HL-60 (cell line): ENCODE results near the gene DYRK1A.

Experiments used
- CTCF ChIP-seq: IDR thresholded peaks from one replicate; pipeline ENCODE4 v1.5.1; 2011; ENCODE audit warnings: low read length, control low read depth, inconsistent platforms; ENCODE audit not compliant: insufficient read depth
- REST ChIP-seq: IDR thresholded peaks from 2 replicates; pipeline ENCODE4 v1.6.1; 2012; ENCODE audit warnings: low read depth; ENCODE audit not compliant: insufficient replicate concordance

DNA sequence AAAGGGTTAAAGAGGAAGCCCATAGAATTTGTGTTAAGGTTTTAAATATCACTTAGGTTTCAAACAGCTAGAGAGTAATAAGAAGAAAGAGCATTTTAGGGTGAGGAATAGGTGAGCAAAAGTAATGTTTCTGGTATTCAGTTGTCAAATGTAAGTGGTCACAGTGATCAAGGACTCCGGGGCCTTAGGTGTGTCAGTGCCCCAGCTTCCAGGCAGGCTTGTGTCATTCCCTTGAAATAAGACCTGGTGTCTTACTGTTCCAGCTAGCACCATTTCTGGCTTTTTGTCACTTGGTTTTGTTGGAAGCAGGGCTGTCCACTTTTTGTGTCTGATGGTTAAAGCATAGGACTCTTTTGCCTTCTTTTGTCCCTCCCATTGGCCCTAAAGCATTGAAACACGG is 69.6 kb downstream of the DYRK1A start:
- no peak for TF ChIP-seq CTCF
- no peak for TF ChIP-seq REST
